Upper lobe of right lung (tissue), 1 donor: ENCODE data around the gene PBX1. TPM values are rescaled to one million over a fixed set of nuclear protein-coding genes. Genes with fewer than 3 reads are reported as not detected.

ENCODE experiments used
- ATAC-seq: fragments of 200-7000 bp; cut with Tn5 transposase; one replicate; pipeline ENCODE4 v1.9.1; 2020; ENCODE audit warnings: mild to moderate bottlenecking, moderate library complexity
- DNase-seq: peaks from one replicate; pipeline ENCODE4 v3.0.0-alpha.2; 2020
- H3K27ac ChIP-seq: fragments of 200-600 bp; one replicate; pipeline ENCODE4 v1.8.0; 2022
- H3K27me3 ChIP-seq: fragments of 200-600 bp; one replicate; pipeline ENCODE4 v1.8.0; 2022; ENCODE audit warnings: mild to moderate bottlenecking
- H3K36me3 ChIP-seq: fragments of 200-600 bp; one replicate; pipeline ENCODE4 v1.8.0; 2022
- H3K4me1 ChIP-seq: fragments of 200-600 bp; one replicate; pipeline ENCODE4 v1.8.0; 2022
- H3K4me3 ChIP-seq: fragments of 200-600 bp; one replicate; pipeline ENCODE4 v1.8.0; 2022; ENCODE audit warnings: mild to moderate bottlenecking
- H3K9me3 ChIP-seq: fragments of 200-600 bp; one replicate; pipeline ENCODE4 v1.8.0; 2022
- CTCF ChIP-seq: fragments of 200-600 bp; IDR thresholded peaks from one replicate; pipeline ENCODE4 v1.8.0; 2022; ENCODE audit warnings: antibody characterized with exemption
- intact Hi-C: fragments of 100-400 bp; cut with DNase I; formaldehyde crosslinking; loops from one replicate; pipeline ENCODE4 v1.11.0; 2022
- total RNA-seq: library from RNA; stranded (reverse); fragmentation: NEBNext Ultra II Directional; extraction: Animal tissue kit (Norgen Biotek cat#: 25700); gene quantifications from one replicate; pipeline ENCODE4 v1.2.1, GENCODE V29; 2021
- donor health status: DM: no; HTN: yes; CAD: no; lungs with severe emphysema.

PBX1 gene
- total RNA-seq, 1 donor from 2014 or later, result 56.7 TPM

- no peaks in the 10 kb centered on the region for H3K36me3 ChIP-seq
- intact Hi-C loops, result no loop called here
- H3K9me3 ChIP-seq, result no peaks in the 10 kb centered on the region
- H3K4me1 ChIP-seq, result peaks cover 37% of the 10 kb centered on the region
- H3K27me3 ChIP-seq, result no peaks in the 10 kb centered on the region
- no peak for ATAC-seq
- no peak overlapping the region for H3K27ac ChIP-seq
- DNase-seq, result no peak
- H3K4me3 ChIP-seq, result no peak overlapping the region
- TF ChIP-seq CTCF, result no peak
Measured at GRCh38 chr1:164784960-164785359, 226.0 kb downstream of the PBX1 start.

- DNase-seq (no peak), ATAC-seq (peak; percentile 19)
- TF ChIP-seq CTCF, result no peak
- H3K9me3 ChIP-seq, result no peaks in the 10 kb centered on the region
- peak overlapping the region; percentile 59 for H3K27ac ChIP-seq
- no peak overlapping the region for H3K4me3 ChIP-seq
- no peaks in the 10 kb centered on the region for H3K36me3 ChIP-seq
- no peaks in the 10 kb centered on the region for H3K27me3 ChIP-seq
- intact Hi-C loops, result no loop called here
- H3K4me1 ChIP-seq, result peaks cover 37% of the 10 kb centered on the region
Measured at GRCh38 chr1:164785841-164786534, 227.0 kb downstream of the PBX1 start.

GRCh38 chr1:164786980-164787833 lies 228.2 kb downstream of the PBX1 start:
- H3K4me3 ChIP-seq, result no peak overlapping the region
- no peaks in the 10 kb centered on the region for H3K36me3 ChIP-seq
- DNase-seq (peak; percentile 86), ATAC-seq (peak; percentile 97)
- H3K27ac ChIP-seq, result no peak overlapping the region
- H3K27me3 ChIP-seq, result no peaks in the 10 kb centered on the region
- peaks cover 28% of the 10 kb centered on the region for H3K4me1 ChIP-seq
- no peaks in the 10 kb centered on the region for H3K9me3 ChIP-seq
- peak; percentile 90 for TF ChIP-seq CTCF
- intact Hi-C loops, result no loop called here

GRCh38 chr1:164787834-164788231 lies 228.8 kb downstream of the PBX1 start:
- H3K36me3 ChIP-seq, result peaks cover 3% of the 10 kb centered on the region
- H3K27me3 ChIP-seq, result no peaks in the 10 kb centered on the region
- ATAC-seq (no peak), DNase-seq (no peak)
- H3K9me3 ChIP-seq, result no peaks in the 10 kb centered on the region
- intact Hi-C loops, result no loop called here
- TF ChIP-seq CTCF, result no peak
- no peak overlapping the region for H3K27ac ChIP-seq
- no peak overlapping the region for H3K4me3 ChIP-seq
- H3K4me1 ChIP-seq, result peaks cover 28% of the 10 kb centered on the region

- ATAC-seq, result no peak
- Histone ChIP-seq H3K9me3 (no peaks in the 10 kb centered on the region), H3K4me1 (peaks cover 23% of the 10 kb centered on the region)
Measured at GRCh38 chr1:164790081-164790480, 231.1 kb downstream of the PBX1 start.

More at GRCh38 chr1:164790081-164790480, 231.1 kb downstream of the PBX1 start:
- H3K27ac ChIP-seq, result no peak overlapping the region
- TF ChIP-seq CTCF, result no peak
- peaks cover 10% of the 10 kb centered on the region for H3K36me3 ChIP-seq
- no peak for DNase-seq
- intact Hi-C loops, result no loop called here
- no peaks in the 10 kb centered on the region for H3K27me3 ChIP-seq
- H3K4me3 ChIP-seq, result no peak overlapping the region
